Suprapubic skin (tissue), 3 donors: ENCODE measurements around the gene DPEP3.

Source experiments
- CTCF ChIP-seq, 2 donors: fragments of 200-600 bp in 1 of 2; fragments of 450-650 bp in 1 of 2; sonication (generic) in 1 of 2; IDR thresholded peaks; one replicate each; pipeline ENCODE4 v1.5.1; 2016 to 2019; ENCODE audit warnings: antibody characterized with exemption in 2 of 2, mild to moderate bottlenecking in 1 of 2, moderate library complexity in 1 of 2
- POLR2AphosphoS5 ChIP-seq, 3 donors: sonication (generic); formaldehyde crosslinking; IDR thresholded peaks; one replicate each; pipeline ENCODE4 v1.6.1; 2017; ENCODE audit warnings: antibody characterized with exemption in 3 of 3

GRCh38 chr16:68009157-68009735 is 28.9 kb upstream of the DPEP3 start:
- no peak for TF ChIP-seq POLR2AphosphoS5 (IDR thresholded peaks at IDR 0.05)
- TF ChIP-seq CTCF (IDR thresholded peaks at IDR 0.05): no peak
